ENCODE measurements around the gene CLDN1. TPM values are rescaled to one million over a fixed set of nuclear protein-coding genes. Genes with fewer than 3 reads are reported as not detected.

CLDN1 gene
- polyA plus RNA-seq, 1 of the 3 experiments (the other 2 are of a cell fraction): 0.82 TPM

DNA sequence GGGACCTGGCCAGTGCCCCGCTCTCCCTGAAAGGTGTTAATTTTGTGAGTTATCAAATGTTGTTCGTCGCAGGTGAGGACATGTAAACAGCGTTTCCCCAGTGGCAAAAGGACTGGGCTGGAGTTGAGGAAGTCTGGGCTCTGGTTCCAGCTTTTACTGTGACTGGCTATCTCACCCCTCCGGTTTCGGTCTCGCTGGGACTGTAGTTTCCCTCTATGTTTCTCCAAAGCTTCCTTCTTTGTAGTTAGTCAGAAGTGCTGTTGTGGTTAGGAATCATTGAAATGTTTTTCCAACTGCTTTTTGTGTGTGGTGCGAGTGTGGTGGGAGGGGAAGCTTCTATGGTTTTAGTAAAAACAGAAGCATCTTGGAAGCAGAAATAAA, 990 bp upstream of the CLDN1 start:
- CTCF ChIA-PET: interaction anchor here (0.9 to 6.2 kb wide), 17 partner anchors 10 to 370 kb away, joined by 3 to 75 read pairs (median 6); no protein-coding TSS in a partner anchor
- H3K4me1 ChIP-seq (ENCODE audit: control insufficient read depth in 1 of 2, insufficient read depth in 2 of 2, low read depth in 1 of 2, low read length in 1 of 2): peaks cover 4 to 10% of the 10 kb centered on the region in 2 experiments; a peak in 2 of 4 replicates
- H3K4me2 ChIP-seq: peak overlapping the region; percentile 77; the same call in 1 of the 2 replicates
- H3F3A ChIP-seq (replicated peaks; ENCODE audit: insufficient read depth): no peaks in the 10 kb centered on the region
- no peak for DNase-seq
- H3K4me3 ChIP-seq (ENCODE audit: low read depth in 2 of 2, low read length in 1 of 2): no peak overlapping the region
- no peak overlapping the region for H3K9ac ChIP-seq
- no peaks in the 10 kb centered on the region for H3K9me3 ChIP-seq
- TF ChIP-seq TAF1 (IDR thresholded peaks at IDR 0.05; ENCODE audit: borderline replicate concordance, low read depth, low read length): no peak
- no peak for TF ChIP-seq POLR2AphosphoS5 (IDR thresholded peaks at IDR 0.05; ENCODE audit: low read depth, low read length)
- no peak for TF ChIP-seq RXRA (IDR thresholded peaks at IDR 0.05; ENCODE audit: borderline replicate concordance, low read depth)
- TF ChIP-seq NRF1 (IDR thresholded peaks at IDR 0.05; ENCODE audit: low read depth, low read length): no peak
- TF ChIP-seq TEAD4 (IDR thresholded peaks at IDR 0.05; ENCODE audit: borderline replicate concordance, insufficient read depth): no peak
- TF ChIP-seq EP300 (IDR thresholded peaks at IDR 0.05; ENCODE audit: borderline replicate concordance in 1 of 2, low read depth in 1 of 2, low read length in 1 of 2): no peak
- TF ChIP-seq, protein P1, sequence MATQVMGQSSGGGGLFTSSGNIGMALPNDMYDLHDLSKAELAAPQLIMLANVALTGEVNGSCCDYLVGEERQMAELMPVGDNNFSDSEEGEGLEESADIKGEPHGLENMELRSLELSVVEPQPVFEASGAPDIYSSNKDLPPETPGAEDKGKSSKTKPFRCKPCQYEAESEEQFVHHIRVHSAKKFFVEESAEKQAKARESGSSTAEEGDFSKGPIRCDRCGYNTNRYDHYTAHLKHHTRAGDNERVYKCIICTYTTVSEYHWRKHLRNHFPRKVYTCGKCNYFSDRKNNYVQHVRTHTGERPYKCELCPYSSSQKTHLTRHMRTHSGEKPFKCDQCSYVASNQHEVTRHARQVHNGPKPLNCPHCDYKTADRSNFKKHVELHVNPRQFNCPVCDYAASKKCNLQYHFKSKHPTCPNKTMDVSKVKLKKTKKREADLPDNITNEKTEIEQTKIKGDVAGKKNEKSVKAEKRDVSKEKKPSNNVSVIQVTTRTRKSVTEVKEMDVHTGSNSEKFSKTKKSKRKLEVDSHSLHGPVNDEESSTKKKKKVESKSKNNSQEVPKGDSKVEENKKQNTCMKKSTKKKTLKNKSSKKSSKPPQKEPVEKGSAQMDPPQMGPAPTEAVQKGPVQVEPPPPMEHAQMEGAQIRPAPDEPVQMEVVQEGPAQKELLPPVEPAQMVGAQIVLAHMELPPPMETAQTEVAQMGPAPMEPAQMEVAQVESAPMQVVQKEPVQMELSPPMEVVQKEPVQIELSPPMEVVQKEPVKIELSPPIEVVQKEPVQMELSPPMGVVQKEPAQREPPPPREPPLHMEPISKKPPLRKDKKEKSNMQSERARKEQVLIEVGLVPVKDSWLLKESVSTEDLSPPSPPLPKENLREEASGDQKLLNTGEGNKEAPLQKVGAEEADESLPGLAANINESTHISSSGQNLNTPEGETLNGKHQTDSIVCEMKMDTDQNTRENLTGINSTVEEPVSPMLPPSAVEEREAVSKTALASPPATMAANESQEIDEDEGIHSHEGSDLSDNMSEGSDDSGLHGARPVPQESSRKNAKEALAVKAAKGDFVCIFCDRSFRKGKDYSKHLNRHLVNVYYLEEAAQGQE (IDR thresholded peaks at IDR 0.05; ENCODE audit: low read depth, low read length): no peak
- TF ChIP-seq CHD2 (IDR thresholded peaks at IDR 0.05; ENCODE audit: low read length, partially characterized antibody): no peak
- TF ChIP-seq FOXJ3 (CRISPR knock-in tag; IDR thresholded peaks at IDR 0.05): no peak
- TF ChIP-seq, protein P2, sequence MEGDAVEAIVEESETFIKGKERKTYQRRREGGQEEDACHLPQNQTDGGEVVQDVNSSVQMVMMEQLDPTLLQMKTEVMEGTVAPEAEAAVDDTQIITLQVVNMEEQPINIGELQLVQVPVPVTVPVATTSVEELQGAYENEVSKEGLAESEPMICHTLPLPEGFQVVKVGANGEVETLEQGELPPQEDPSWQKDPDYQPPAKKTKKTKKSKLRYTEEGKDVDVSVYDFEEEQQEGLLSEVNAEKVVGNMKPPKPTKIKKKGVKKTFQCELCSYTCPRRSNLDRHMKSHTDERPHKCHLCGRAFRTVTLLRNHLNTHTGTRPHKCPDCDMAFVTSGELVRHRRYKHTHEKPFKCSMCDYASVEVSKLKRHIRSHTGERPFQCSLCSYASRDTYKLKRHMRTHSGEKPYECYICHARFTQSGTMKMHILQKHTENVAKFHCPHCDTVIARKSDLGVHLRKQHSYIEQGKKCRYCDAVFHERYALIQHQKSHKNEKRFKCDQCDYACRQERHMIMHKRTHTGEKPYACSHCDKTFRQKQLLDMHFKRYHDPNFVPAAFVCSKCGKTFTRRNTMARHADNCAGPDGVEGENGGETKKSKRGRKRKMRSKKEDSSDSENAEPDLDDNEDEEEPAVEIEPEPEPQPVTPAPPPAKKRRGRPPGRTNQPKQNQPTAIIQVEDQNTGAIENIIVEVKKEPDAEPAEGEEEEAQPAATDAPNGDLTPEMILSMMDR (IDR thresholded peaks at IDR 0.05): no peak
- TF ChIP-seq, protein P3, sequence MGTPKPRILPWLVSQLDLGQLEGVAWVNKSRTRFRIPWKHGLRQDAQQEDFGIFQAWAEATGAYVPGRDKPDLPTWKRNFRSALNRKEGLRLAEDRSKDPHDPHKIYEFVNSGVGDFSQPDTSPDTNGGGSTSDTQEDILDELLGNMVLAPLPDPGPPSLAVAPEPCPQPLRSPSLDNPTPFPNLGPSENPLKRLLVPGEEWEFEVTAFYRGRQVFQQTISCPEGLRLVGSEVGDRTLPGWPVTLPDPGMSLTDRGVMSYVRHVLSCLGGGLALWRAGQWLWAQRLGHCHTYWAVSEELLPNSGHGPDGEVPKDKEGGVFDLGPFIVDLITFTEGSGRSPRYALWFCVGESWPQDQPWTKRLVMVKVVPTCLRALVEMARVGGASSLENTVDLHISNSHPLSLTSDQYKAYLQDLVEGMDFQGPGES (IDR thresholded peaks at IDR 0.05; ENCODE audit: low read depth, low read length): no peak
- no peak for TF ChIP-seq FOSL2 (IDR thresholded peaks at IDR 0.05; ENCODE audit: borderline replicate concordance, low read depth)
- no peak for TF ChIP-seq RAD21 (IDR thresholded peaks at IDR 0.05; ENCODE audit: low read length)
- TF ChIP-seq JUND (IDR thresholded peaks at IDR 0.05): no peak
- TF ChIP-seq, protein P4, sequence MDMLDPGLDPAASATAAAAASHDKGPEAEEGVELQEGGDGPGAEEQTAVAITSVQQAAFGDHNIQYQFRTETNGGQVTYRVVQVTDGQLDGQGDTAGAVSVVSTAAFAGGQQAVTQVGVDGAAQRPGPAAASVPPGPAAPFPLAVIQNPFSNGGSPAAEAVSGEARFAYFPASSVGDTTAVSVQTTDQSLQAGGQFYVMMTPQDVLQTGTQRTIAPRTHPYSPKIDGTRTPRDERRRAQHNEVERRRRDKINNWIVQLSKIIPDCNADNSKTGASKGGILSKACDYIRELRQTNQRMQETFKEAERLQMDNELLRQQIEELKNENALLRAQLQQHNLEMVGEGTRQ (IDR thresholded peaks at IDR 0.05; ENCODE audit: borderline replicate concordance, low read depth, low read length): no peak
- TF ChIP-seq FOXM1 (IDR thresholded peaks at IDR 0.05; ENCODE audit: low read depth): no peak
- TF ChIP-seq, protein P5, sequence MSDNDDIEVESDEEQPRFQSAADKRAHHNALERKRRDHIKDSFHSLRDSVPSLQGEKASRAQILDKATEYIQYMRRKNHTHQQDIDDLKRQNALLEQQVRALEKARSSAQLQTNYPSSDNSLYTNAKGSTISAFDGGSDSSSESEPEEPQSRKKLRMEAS (IDR thresholded peaks at IDR 0.05; ENCODE audit: low read depth): no peak
- TF ChIP-seq EZH2phosphoT487 (IDR thresholded peaks at IDR 0.05; ENCODE audit: borderline replicate concordance, low read depth): no peak
- no peak for TF ChIP-seq RCOR1 (IDR thresholded peaks at IDR 0.05; ENCODE audit: low read length)
- TF ChIP-seq, protein P6, sequence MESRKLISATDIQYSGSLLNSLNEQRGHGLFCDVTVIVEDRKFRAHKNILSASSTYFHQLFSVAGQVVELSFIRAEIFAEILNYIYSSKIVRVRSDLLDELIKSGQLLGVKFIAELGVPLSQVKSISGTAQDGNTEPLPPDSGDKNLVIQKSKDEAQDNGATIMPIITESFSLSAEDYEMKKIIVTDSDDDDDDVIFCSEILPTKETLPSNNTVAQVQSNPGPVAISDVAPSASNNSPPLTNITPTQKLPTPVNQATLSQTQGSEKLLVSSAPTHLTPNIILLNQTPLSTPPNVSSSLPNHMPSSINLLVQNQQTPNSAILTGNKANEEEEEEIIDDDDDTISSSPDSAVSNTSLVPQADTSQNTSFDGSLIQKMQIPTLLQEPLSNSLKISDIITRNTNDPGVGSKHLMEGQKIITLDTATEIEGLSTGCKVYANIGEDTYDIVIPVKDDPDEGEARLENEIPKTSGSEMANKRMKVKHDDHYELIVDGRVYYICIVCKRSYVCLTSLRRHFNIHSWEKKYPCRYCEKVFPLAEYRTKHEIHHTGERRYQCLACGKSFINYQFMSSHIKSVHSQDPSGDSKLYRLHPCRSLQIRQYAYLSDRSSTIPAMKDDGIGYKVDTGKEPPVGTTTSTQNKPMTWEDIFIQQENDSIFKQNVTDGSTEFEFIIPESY (IDR thresholded peaks at IDR 0.05; ENCODE audit: borderline replicate concordance, low read depth): no peak
- no peaks in the 10 kb centered on the region for H3K9me2 ChIP-seq
- H3K36me3 ChIP-seq (replicated peaks in 1 of 2; ENCODE audit: control insufficient read depth in 1 of 2, insufficient read depth in 2 of 2, low read length in 1 of 2): no peaks in the 10 kb centered on the region
- POLR2A ChIA-PET: no interaction called here
- peaks cover 32% of the 10 kb centered on the region for H3K27me3 ChIP-seq (ENCODE audit: insufficient read depth)
- no peak overlapping the region for H3K27ac ChIP-seq (ENCODE audit: low read depth in 2 of 2, low read length in 1 of 2)
- 34% methylated on average over 8 of the region's 8 CpGs for WGBS (ENCODE audit: low lambda C conversion rate)
- H4K20me1 ChIP-seq (ENCODE audit: insufficient read depth): no peaks in the 10 kb centered on the region
- H2AFZ ChIP-seq (ENCODE audit: low read depth): no peak overlapping the region; the same call in 1 of the 2 replicates
- H3K79me2 ChIP-seq (ENCODE audit: insufficient read depth): no peaks in the 10 kb centered on the region

Data from SK-N-SH (cell line).